CD14-positive monocyte (primary cell): ENCODE measurements around the gene AMOTL1. TPM values are rescaled to one million over a fixed set of nuclear protein-coding genes. Genes with fewer than 3 reads are reported as not detected.

ENCODE experiments used
- DNase-seq, 3 donors: peaks; one replicate each; pipeline ENCODE4 v3.0.0-alpha.2; 2011 to 2022
- H2AFZ ChIP-seq: 2 replicates; pipeline ENCODE4 v1.6.0; 2012; ENCODE audit warnings: mild to moderate bottlenecking, low read depth, low read length, inconsistent platforms; ENCODE audit not compliant: insufficient read depth, poor library complexity, severe bottlenecking
- H3K27ac ChIP-seq, 2 donors: 1 replicate in 1 of 2; 2 replicates in 1 of 2; pipeline ENCODE4 v1.5.1; 2012 to 2013; ENCODE audit warnings: low read length in 2 of 2, control low read depth in 1 of 2, inconsistent platforms in 1 of 2, low read depth in 1 of 2, mild to moderate bottlenecking in 1 of 2
- H3K27me3 ChIP-seq, 2 donors: one replicate each; pipeline versions ENCODE4 v1.6.0 to v1.6.1; 2011 to 2013; ENCODE audit warnings: low read length in 2 of 2; ENCODE audit not compliant: control insufficient read depth in 2 of 2, insufficient read depth in 2 of 2
- H3K36me3 ChIP-seq, 2 donors: replicated peaks in 1 of 2; 1 replicate in 1 of 2; 2 replicates in 1 of 2; pipeline versions ENCODE4 v1.5.1 to v1.6.1; 2012 to 2013; ENCODE audit warnings: low read length in 2 of 2, control low read depth in 1 of 2, inconsistent platforms in 1 of 2, mild to moderate bottlenecking in 1 of 2; ENCODE audit not compliant: insufficient read depth in 2 of 2, control insufficient read depth in 1 of 2
- H3K4me1 ChIP-seq, 2 donors: 1 replicate in 1 of 2; 2 replicates in 1 of 2; pipeline versions ENCODE4 v1.5.1 to v1.6.1; 2012 to 2013; ENCODE audit warnings: low read length in 2 of 2, control low read depth in 1 of 2, inconsistent platforms in 1 of 2, mild to moderate bottlenecking in 1 of 2, moderate library complexity in 1 of 2; ENCODE audit not compliant: insufficient read depth in 2 of 2, control insufficient read depth in 1 of 2
- H3K4me2 ChIP-seq: replicated peaks from 2 replicates; pipeline ENCODE3; 2012; ENCODE audit warnings: low read length, moderate library complexity, mild to moderate bottlenecking; ENCODE audit not compliant: poor library complexity, severe bottlenecking; ENCODE audit errors: extremely low read depth
- H3K4me3 ChIP-seq, 3 experiments: fragments of 200-600 bp in 1 of 3; sonication (generic) in 1 of 3; replicated peaks in 1 of 3; 1 replicate in 2 of 3; 2 replicates in 1 of 3; pipeline ENCODE4 v1.5.1; 2011 to 2013; ENCODE audit warnings: low read length in 3 of 3, mild to moderate bottlenecking in 3 of 3, control low read depth in 2 of 3, low read depth in 2 of 3, inconsistent platforms in 1 of 3, moderate library complexity in 1 of 3
- H3K79me2 ChIP-seq: 2 replicates; pipeline ENCODE4 v1.6.0; 2012; ENCODE audit warnings: mild to moderate bottlenecking, control low read depth, inconsistent platforms, low read length, moderate library complexity; ENCODE audit not compliant: insufficient read depth
- H3K9ac ChIP-seq: 2 replicates; pipeline ENCODE4 v1.6.0; 2017; ENCODE audit warnings: low read length, mild to moderate bottlenecking; ENCODE audit not compliant: insufficient read depth, poor library complexity, severe bottlenecking
- H3K9me3 ChIP-seq, 2 donors: replicated peaks in 1 of 2; 1 replicate in 1 of 2; 2 replicates in 1 of 2; pipeline versions ENCODE4 v1.5.1 to v1.6.1; 2012 to 2013; ENCODE audit warnings: low read length in 2 of 2, control low read depth in 1 of 2; ENCODE audit not compliant: control insufficient read depth in 1 of 2, insufficient read depth in 1 of 2
- H4K20me1 ChIP-seq: 2 replicates; pipeline ENCODE4 v1.6.0; 2012; ENCODE audit warnings: mild to moderate bottlenecking, low read length, control low read depth, moderate library complexity; ENCODE audit not compliant: insufficient read depth
- H3K27ac Mint-ChIP-seq, 7 donors: one replicate each; pipeline ENCODE4 v1.8.0; 2020; ENCODE audit warnings: mild to moderate bottlenecking in 7 of 7, mixed read lengths in 7 of 7, moderate library complexity in 6 of 7, inconsistent platforms in 2 of 7
- H3K27me3 Mint-ChIP-seq, 3 donors: one replicate each; pipeline ENCODE4 v1.8.0; 2021 to 2022; ENCODE audit warnings: low read depth in 3 of 3, mild to moderate bottlenecking in 3 of 3, mixed read lengths in 3 of 3, moderate library complexity in 3 of 3, inconsistent platforms in 1 of 3
- H3K36me3 Mint-ChIP-seq, 2 donors: one replicate each; pipeline ENCODE4 v1.8.0; 2020; ENCODE audit warnings: mixed read lengths in 2 of 2, inconsistent platforms in 1 of 2, mild to moderate bottlenecking in 1 of 2
- H3K4me1 Mint-ChIP-seq: one replicate; pipeline ENCODE4 v1.8.0; 2020; ENCODE audit warnings: mild to moderate bottlenecking, mixed read lengths
- H3K4me3 Mint-ChIP-seq, 2 donors: one replicate each; pipeline ENCODE4 v1.8.0; 2020; ENCODE audit warnings: mild to moderate bottlenecking in 2 of 2, mixed read lengths in 2 of 2, moderate library complexity in 1 of 2
- H3K9me3 Mint-ChIP-seq, 7 donors: one replicate each; pipeline ENCODE4 v1.8.0; 2020 to 2022; ENCODE audit warnings: mixed read lengths in 7 of 7, mild to moderate bottlenecking in 6 of 7, moderate library complexity in 6 of 7, inconsistent platforms in 2 of 7
- WGBS: methylation state at CpG from one replicate; pipeline ENCODE4 v1.1.5; 2013; ENCODE audit warnings: missing lambda C conversion rate; ENCODE audit not compliant: insufficient coverage; 5-methylcytosine and 5-hydroxymethylcytosine counted together
- intact Hi-C, 2 donors: fragments of 100-400 bp; cut with micrococcal nuclease; formaldehyde crosslinking; loops; one replicate each; pipeline versions ENCODE4 v1.15.0 to v1.15.1; 2023
- polyA plus RNA-seq, 3 donors: library from polyadenylated mRNA; depleted of rRNA in 1 of 3; unstranded in 2 of 3; stranded (reverse) in 1 of 3; fragments of 300-500 nt in 2 of 3; fragments of >200 nt in 1 of 3; fragmentation: Illumina TruSeq in 2 of 3; gene quantifications; 1 replicate in 2 of 3; 2 replicates in 1 of 3; pipeline ENCODE4 v1.2.3, GENCODE V29; 2012 to 2021
- TF ChIP-seq, protein P1 (sequence below): fragments of 200-600 bp; IDR thresholded peaks from one replicate; pipeline ENCODE4 v1.8.0; 2022; ENCODE audit warnings: antibody characterized with exemption, mild to moderate bottlenecking

The AMOTL1 gene
- polyA plus RNA-seq, 3 donors = 0.41 to 0.66 (median 0.46) TPM

- TF ChIP-seq, protein P1, sequence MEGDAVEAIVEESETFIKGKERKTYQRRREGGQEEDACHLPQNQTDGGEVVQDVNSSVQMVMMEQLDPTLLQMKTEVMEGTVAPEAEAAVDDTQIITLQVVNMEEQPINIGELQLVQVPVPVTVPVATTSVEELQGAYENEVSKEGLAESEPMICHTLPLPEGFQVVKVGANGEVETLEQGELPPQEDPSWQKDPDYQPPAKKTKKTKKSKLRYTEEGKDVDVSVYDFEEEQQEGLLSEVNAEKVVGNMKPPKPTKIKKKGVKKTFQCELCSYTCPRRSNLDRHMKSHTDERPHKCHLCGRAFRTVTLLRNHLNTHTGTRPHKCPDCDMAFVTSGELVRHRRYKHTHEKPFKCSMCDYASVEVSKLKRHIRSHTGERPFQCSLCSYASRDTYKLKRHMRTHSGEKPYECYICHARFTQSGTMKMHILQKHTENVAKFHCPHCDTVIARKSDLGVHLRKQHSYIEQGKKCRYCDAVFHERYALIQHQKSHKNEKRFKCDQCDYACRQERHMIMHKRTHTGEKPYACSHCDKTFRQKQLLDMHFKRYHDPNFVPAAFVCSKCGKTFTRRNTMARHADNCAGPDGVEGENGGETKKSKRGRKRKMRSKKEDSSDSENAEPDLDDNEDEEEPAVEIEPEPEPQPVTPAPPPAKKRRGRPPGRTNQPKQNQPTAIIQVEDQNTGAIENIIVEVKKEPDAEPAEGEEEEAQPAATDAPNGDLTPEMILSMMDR = no peak
- Mint-ChIP-seq H3K4me1 (peaks cover 10% of the 10 kb centered on the region), H3K36me3 (no peaks in the 10 kb centered on the region), H3K27me3 (peaks cover 6 to 11% (median 8%) of the 10 kb centered on the region in 3 donors), H3K4me3 (no peak overlapping the region), H3K9me3 (peaks cover 0 to 2% (median 0%) of the 10 kb centered on the region in 7 donors), H3K27ac (no peak overlapping the region)
- H3K9ac ChIP-seq = no peak overlapping the region
- H3K36me3 ChIP-seq = no peaks in the 10 kb centered on the region
- no peak overlapping the region for H2AFZ ChIP-seq
- no peak overlapping the region for H3K4me2 ChIP-seq
- H3K4me1 ChIP-seq = no peaks in the 10 kb centered on the region
- no peak overlapping the region for H3K27ac ChIP-seq
- H3K9me3 ChIP-seq = no peaks in the 10 kb centered on the region
- no peaks in the 10 kb centered on the region for H3K79me2 ChIP-seq
- DNase-seq = no peak
- WGBS = no CpG with 5 or more reads among the region's 1 CpG
- H3K27me3 ChIP-seq = peaks cover 0 to 2% of the 10 kb centered on the region in 2 donors
- H4K20me1 ChIP-seq = no peaks in the 10 kb centered on the region
- intact Hi-C loops = no loop called here
- no peak overlapping the region for H3K4me3 ChIP-seq
Observed at GRCh38 chr11:94753630-94754029, 14.5 kb upstream of the AMOTL1 start.

GRCh38 chr11:94754335-94754734 lies 13.8 kb upstream of the AMOTL1 start:
- no peak for DNase-seq
- Histone ChIP-seq H4K20me1 (no peaks in the 10 kb centered on the region), H3K27me3 (peaks cover 0 to 2% of the 10 kb centered on the region in 2 donors), H3K4me2 (no peak overlapping the region), H2AFZ (no peak overlapping the region), H3K4me3 (no peak overlapping the region), H3K36me3 (no peaks in the 10 kb centered on the region), H3K4me1 (no peaks in the 10 kb centered on the region), H3K9me3 (no peaks in the 10 kb centered on the region), H3K79me2 (no peaks in the 10 kb centered on the region), H3K9ac (no peak overlapping the region), H3K27ac (no peak overlapping the region)
- WGBS = 100% methylated on average over 2 of the region's 2 CpGs
- peaks cover 0 to 2% (median 0%) of the 10 kb centered on the region in 7 donors for H3K9me3 Mint-ChIP-seq
- intact Hi-C loops = no loop called here
- TF ChIP-seq, protein P1 = no peak
- H3K36me3 Mint-ChIP-seq = no peaks in the 10 kb centered on the region
- peaks cover 6 to 11% (median 8%) of the 10 kb centered on the region in 3 donors for H3K27me3 Mint-ChIP-seq
- H3K4me3 Mint-ChIP-seq = no peak overlapping the region
- peaks cover 10% of the 10 kb centered on the region for H3K4me1 Mint-ChIP-seq
- no peak overlapping the region for H3K27ac Mint-ChIP-seq
